T-helper 17 cell (primary cell): ENCODE measurements around the gene TROAP. TPM values are rescaled to one million over a fixed set of nuclear protein-coding genes. Genes with fewer than 3 reads are reported as not detected.
A peak's percentile ranks its signal among the peaks of the same experiment; 100 is the strongest.
"Not testable (repeated sequence)": the region's sequence is repeated elsewhere in the genome, so short reads cannot be mapped to it uniquely, and the experiment has no call there.

Experiments
- ATAC-seq: fragments of 150-1000 bp; cut with Tn5 transposase; 2 replicates; pipeline ENCODE4 v1.10.0; 2021; ENCODE audit warnings: mild to moderate bottlenecking, moderate library complexity
- DNase-seq, 3 donors: peaks; one replicate each; pipeline versions ENCODE4 v3.0.0 to v3.0.0-alpha.2; 2020 to 2021
- H3K9me3 ChIP-seq: one replicate; pipeline ENCODE4 v1.7.0; 2013; ENCODE audit warnings: low read length, mild to moderate bottlenecking; ENCODE audit not compliant: control insufficient read depth, poor library complexity, severe bottlenecking
- H3K27ac Mint-ChIP-seq: one replicate; pipeline ENCODE4 v1.8.0; 2022; ENCODE audit warnings: mild to moderate bottlenecking, moderate library complexity, mixed read lengths
- H3K27me3 Mint-ChIP-seq: one replicate; pipeline ENCODE4 v1.8.0; 2022; ENCODE audit warnings: mixed read lengths
- H3K36me3 Mint-ChIP-seq: one replicate; pipeline ENCODE4 v1.8.0; 2022; ENCODE audit warnings: low read depth, mixed read lengths
- H3K4me1 Mint-ChIP-seq: one replicate; pipeline ENCODE4 v1.8.0; 2022; ENCODE audit warnings: mild to moderate bottlenecking, mixed read lengths
- H3K4me3 Mint-ChIP-seq: one replicate; pipeline ENCODE4 v1.8.0; 2022; ENCODE audit warnings: mild to moderate bottlenecking, moderate library complexity, mixed read lengths
- total RNA-seq, 4 donors: library from RNA in 2 of 4; stranded (reverse) in 2 of 4; gene quantifications; one replicate each; pipeline ENCODE4 v1.2.3 and lab custom pipeline; 2022 to 2026

TROAP gene
- total RNA-seq, 2 donors from 2014 or later: 0.55 TPM; not detected in 1

GRCh38 chr12:49327368-49327767 lies 4.3 kb downstream of the TROAP start:
- ATAC-seq: no peak
- Mint-ChIP-seq H3K27me3 (peaks cover 11% of the 10 kb centered on the region), H3K4me3 (no peak overlapping the region), H3K4me1 (peaks cover 14% of the 10 kb centered on the region), H3K27ac (no peak overlapping the region), H3K36me3 (no peaks in the 10 kb centered on the region)
- no peaks in the 10 kb centered on the region for H3K9me3 ChIP-seq
- DNase-seq: no peak

DNA sequence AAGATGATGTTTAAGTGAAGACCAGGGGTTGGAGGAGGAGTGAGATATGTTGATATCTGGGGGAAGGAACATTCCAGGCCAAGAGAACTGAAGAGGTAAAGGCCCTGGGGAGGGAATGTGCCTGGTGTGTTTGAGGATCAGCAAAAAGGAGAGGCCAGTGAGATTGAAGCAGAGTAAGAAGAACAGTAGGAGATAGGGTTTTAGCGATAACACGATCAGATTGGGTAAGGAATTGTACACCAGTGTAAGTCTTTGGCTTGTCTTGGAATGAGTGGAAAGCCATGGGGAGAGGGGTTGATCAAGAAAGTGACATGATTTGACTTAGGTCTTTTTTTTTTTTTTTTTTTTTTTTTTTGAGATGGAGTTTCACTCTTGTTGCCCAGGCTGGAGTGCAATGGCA lies 4.8 kb downstream of the TROAP start:
- no peak for ATAC-seq
- no peak overlapping the region for H3K4me3 Mint-ChIP-seq
- H3K36me3 Mint-ChIP-seq: no peaks in the 10 kb centered on the region
- peaks cover 16% of the 10 kb centered on the region for H3K27me3 Mint-ChIP-seq
- H3K4me1 Mint-ChIP-seq: peaks cover 15% of the 10 kb centered on the region
- no peak for DNase-seq
- no peak overlapping the region for H3K27ac Mint-ChIP-seq
- no peaks in the 10 kb centered on the region for H3K9me3 ChIP-seq

DNA sequence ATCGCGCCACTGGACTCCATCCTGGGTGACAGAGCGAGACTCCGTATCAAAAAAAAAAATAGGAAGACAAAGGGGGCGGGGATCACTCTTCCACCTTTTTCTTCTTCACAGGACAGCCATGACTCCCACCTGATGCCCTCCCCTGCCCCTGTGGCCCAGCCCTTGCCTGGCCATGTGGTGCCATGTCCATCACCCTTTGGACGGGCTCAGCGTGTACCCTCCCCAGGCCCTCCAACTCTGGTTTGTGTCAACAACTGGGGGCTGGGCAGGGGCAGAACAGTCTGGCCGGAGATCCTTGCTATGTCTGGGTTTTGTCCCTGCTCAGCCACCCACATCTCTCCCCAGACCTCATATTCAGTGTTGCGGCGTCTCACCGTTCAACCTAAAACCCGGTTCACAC lies 5.8 kb downstream of the TROAP start:
- ATAC-seq (no peak), DNase-seq (no peak)
- Mint-ChIP-seq H3K4me1 (peaks cover 9% of the 10 kb centered on the region), H3K4me3 (no peak overlapping the region), H3K27ac (no peak overlapping the region), H3K36me3 (no peaks in the 10 kb centered on the region), H3K27me3 (peaks cover 21% of the 10 kb centered on the region)
- H3K9me3 ChIP-seq: no peaks in the 10 kb centered on the region

DNA sequence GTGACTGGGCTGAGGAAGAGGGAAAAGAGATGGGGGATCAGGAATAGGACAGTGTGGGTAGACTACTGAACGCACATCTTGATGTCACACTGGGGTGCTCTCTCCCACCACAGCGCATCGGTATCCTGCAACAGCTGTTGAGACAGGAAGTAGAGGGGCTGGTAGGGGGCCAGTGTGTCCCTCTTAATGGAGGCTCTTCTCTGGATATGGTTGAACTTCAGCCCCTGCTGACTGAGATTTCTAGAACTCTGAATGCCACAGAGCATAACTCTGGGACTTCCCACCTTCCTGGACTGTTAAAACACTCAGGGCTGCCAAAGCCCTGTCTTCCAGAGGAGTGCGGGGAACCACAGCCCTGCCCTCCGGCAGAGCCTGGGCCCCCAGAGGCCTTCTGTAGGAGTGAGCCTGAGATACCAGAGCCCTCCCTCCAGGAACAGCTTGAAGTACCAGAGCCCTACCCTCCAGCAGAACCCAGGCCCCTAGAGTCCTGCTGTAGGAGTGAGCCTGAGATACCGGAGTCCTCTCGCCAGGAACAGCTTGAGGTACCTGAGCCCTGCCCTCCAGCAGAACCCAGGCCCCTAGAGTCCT lies 7.1 kb downstream of the TROAP start:
- ATAC-seq: no peak
- no peaks in the 10 kb centered on the region for H3K9me3 ChIP-seq
- Mint-ChIP-seq H3K27ac (no peak overlapping the region), H3K36me3 (no peaks in the 10 kb centered on the region), H3K4me3 (no peak overlapping the region), H3K4me1 (peaks cover 10% of the 10 kb centered on the region), H3K27me3 (peaks cover 31% of the 10 kb centered on the region)
- no peak for DNase-seq

DNA sequence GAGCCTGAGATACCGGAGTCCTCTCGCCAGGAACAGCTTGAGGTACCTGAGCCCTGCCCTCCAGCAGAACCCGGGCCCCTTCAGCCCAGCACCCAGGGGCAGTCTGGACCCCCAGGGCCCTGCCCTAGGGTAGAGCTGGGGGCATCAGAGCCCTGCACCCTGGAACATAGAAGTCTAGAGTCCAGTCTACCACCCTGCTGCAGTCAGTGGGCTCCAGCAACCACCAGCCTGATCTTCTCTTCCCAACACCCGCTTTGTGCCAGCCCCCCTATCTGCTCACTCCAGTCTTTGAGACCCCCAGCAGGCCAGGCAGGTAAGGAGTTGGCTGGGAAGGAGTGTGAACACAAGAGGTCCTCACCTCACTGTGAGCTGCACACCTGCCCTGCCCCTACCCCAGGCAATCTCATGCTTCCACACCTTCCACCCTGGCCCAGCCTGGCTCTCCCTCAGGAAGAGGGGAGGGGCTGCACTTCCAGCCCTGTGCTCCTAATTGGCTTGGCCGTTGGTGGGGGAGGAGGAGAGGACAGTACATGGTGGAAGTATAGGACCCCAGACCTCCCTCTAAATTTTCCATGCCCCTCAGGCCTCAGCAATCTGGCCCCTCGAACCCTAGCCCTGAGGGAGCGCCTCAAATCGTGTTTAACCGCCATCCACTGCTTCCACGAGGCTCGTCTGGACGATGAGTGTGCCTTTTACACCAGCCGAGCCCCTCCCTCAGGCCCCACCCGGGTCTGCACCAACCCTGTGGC lies 7.8 kb downstream of the TROAP start:
- Mint-ChIP-seq H3K4me1 (peaks cover 12% of the 10 kb centered on the region), H3K4me3 (no peak overlapping the region), H3K27ac (no peak overlapping the region), H3K27me3 (peaks cover 38% of the 10 kb centered on the region), H3K36me3 (no peaks in the 10 kb centered on the region)
- DNase-seq (no peak), ATAC-seq (no peak)
- no peaks in the 10 kb centered on the region for H3K9me3 ChIP-seq

- Mint-ChIP-seq H3K4me3 (no peak overlapping the region), H3K36me3 (no peaks in the 10 kb centered on the region), H3K4me1 (peaks cover 12% of the 10 kb centered on the region), H3K27ac (no peak overlapping the region), H3K27me3 (peaks cover 41% of the 10 kb centered on the region)
- H3K9me3 ChIP-seq: no peaks in the 10 kb centered on the region
- DNase-seq: no peak
- ATAC-seq: peak; percentile 50
Measured at GRCh38 chr12:49331380-49332222, 8.5 kb downstream of the TROAP start.

DNA sequence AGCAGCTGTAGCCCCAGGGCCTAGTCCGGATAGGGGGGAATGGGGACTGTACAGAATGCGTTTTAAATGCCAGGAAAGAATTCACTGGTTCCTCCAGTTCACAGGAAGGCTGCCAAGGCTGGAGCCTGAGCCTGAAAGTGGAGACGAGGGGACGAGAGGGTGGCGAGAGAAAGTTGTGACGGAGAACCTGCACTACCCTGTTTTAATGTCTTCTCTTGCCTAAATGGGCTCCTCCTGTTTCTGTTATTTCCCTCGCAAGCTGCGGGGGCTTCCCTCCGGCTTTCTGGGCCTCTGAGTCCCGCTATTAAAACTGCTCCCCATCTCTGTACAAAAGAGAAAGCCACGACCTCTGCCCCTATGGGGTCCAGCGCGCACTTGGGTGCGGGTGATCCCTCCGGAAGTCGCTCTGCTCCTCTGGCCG lies 9.4 kb downstream of the TROAP start:
- Mint-ChIP-seq H3K4me3 (peak overlapping the region; percentile 60), H3K4me1 (peaks cover 20% of the 10 kb centered on the region), H3K27ac (no peak overlapping the region), H3K27me3 (peaks cover 49% of the 10 kb centered on the region), H3K36me3 (no peaks in the 10 kb centered on the region)
- no peaks in the 10 kb centered on the region for H3K9me3 ChIP-seq
- ATAC-seq (no peak), DNase-seq (no peak)

DNA sequence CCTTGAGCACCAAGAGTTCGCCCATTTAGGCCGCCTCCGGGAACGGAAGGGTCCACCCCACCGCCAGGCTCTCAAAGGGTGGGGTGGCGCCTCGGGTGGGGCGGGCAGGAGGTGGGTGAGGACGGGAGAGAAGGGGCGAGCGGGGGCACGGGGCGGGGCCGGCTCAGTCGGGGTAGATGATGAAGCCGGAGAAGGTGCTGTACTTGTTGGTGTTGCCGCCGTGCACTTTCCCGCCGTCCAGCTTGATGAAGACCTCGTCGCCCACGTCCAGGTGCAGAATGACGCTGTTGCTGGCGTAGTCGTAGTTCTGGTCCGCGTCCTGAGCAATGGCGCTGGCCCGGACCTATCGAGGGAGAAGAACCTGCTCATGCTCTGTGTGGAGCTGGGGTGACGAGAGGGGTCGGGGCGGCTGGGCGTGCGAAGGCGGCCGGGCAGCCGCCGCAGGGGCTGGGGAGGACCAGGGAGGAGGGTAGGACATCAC lies 9.9 kb downstream of the TROAP start:
- ATAC-seq: no peak
- H3K4me3 Mint-ChIP-seq: peak overlapping the region; percentile 78
- H3K4me1 Mint-ChIP-seq: peaks cover 22% of the 10 kb centered on the region
- no peaks in the 10 kb centered on the region for H3K9me3 ChIP-seq
- DNase-seq: no peak
- H3K36me3 Mint-ChIP-seq: peaks cover 2% of the 10 kb centered on the region
- peaks cover 54% of the 10 kb centered on the region for H3K27me3 Mint-ChIP-seq
- no peak overlapping the region for H3K27ac Mint-ChIP-seq

DNA sequence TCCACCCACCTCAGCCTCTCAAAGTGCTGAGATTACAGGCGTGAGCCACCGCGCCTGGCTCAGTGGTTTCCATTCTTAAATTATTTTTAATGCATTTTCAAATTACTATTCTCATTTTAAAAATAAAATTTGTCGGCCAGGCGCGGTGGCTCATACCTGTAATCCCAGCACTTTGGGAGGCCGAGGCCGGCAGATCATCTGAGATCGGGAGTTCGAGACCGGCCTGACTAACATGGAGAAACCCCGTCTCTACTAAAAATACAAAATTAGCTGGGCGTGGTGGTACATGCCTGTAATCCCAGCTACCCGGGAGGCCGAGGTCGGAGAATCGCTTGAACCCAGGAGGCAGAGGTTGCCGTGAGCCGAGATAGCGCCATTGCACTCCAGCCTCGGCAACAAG lies 10.7 kb downstream of the TROAP start:
- not testable (repeated sequence) for H3K4me3 Mint-ChIP-seq, H3K27ac Mint-ChIP-seq, ATAC-seq, H3K9me3 ChIP-seq, H3K36me3 Mint-ChIP-seq, DNase-seq
- H3K4me1 Mint-ChIP-seq: peaks cover 24% of the 10 kb centered on the region
- H3K27me3 Mint-ChIP-seq: peaks cover 62% of the 10 kb centered on the region

- Mint-ChIP-seq H3K27ac (no peak overlapping the region), H3K4me3 (no peak overlapping the region), H3K36me3 (peaks cover 2% of the 10 kb centered on the region), H3K4me1 (peaks cover 24% of the 10 kb centered on the region), H3K27me3 (peaks cover 67% of the 10 kb centered on the region)
- no peaks in the 10 kb centered on the region for H3K9me3 ChIP-seq
- ATAC-seq: no peak
- no peak for DNase-seq
Measured at GRCh38 chr12:49334226-49334625, 11.2 kb downstream of the TROAP start.

GRCh38 chr12:49334681-49335080 lies 11.6 kb downstream of the TROAP start:
- no peak for DNase-seq
- Mint-ChIP-seq H3K36me3 (peaks cover 2% of the 10 kb centered on the region), H3K4me3 (no peak overlapping the region), H3K27me3 (peaks cover 70% of the 10 kb centered on the region), H3K4me1 (peaks cover 24% of the 10 kb centered on the region), H3K27ac (no peak overlapping the region)
- no peak for ATAC-seq
- H3K9me3 ChIP-seq: no peaks in the 10 kb centered on the region

DNA sequence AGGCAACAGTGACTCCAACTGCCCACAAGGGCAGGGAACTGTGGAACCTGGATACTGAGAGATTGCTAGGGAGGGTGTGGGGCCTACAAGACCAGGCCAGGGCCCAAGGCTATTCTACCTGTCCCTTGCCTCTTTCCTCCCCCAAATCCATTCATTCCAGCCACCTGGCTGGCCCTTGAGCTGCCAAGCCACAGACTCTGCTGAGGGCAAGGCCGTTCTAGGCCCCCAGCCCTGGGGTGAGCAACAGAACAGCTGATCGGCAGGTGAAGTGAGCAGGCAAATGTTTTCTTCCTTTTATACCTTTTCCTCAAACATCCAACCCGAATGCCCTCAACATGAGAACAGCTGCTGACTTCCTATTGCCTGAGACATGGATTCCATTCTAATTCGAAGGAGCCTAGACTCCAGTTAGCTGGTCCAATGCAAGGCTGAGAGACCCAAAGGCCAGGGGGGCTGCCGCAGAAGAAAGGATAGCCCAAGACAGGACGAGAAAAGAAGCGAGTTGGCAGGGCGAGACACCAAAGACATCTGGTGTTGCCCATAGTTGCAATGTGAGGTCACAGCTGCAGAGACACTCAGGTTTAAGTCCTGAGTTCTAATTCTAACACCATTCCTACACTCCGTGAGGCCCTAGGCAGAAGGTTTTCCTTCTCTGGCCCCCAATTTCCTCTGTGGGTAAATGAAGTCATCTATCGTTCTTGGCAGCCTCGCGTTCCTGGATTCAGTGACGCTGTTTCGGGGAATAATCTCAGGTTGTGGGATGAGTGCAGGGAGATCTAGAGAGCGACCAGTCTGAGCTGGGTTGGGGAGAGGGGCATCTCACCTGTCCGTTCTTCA lies 12.3 kb downstream of the TROAP start:
- Mint-ChIP-seq H3K27ac (no peak overlapping the region), H3K27me3 (peaks cover 75% of the 10 kb centered on the region), H3K4me3 (peak overlapping the region; percentile 21), H3K4me1 (peaks cover 24% of the 10 kb centered on the region), H3K36me3 (peaks cover 2% of the 10 kb centered on the region)
- no peak for DNase-seq
- ATAC-seq: no peak
- H3K9me3 ChIP-seq: no peaks in the 10 kb centered on the region
